DOHH2 (cell line): ENCODE measurements around the gene MRPS21.

Source experiments
- H3F3A ChIP-seq: fragments of 200-600 bp; sonication (generic), shearing (Covaris generic); 2 replicates; pipeline ENCODE4 v1.6.0; 2016; ENCODE audit warnings: antibody characterized with exemption, mild to moderate bottlenecking; ENCODE audit not compliant: control insufficient read depth, insufficient read depth
- H3K27ac ChIP-seq: fragments of 200-600 bp; sonication (generic); 2 replicates; pipeline ENCODE4 v1.5.1; 2014; ENCODE audit warnings: low read depth, mild to moderate bottlenecking, low read length, moderate library complexity
- H3K27me3 ChIP-seq: fragments of 200-600 bp; sonication (generic); 2 replicates; pipeline ENCODE4 v1.6.1; 2014; ENCODE audit warnings: mild to moderate bottlenecking, low read length, mixed read lengths; ENCODE audit not compliant: control insufficient read depth
- H3K36me3 ChIP-seq: fragments of 200-600 bp; sonication (generic); 2 replicates; pipeline ENCODE4 v1.6.1; 2014; ENCODE audit warnings: mild to moderate bottlenecking, low read length, moderate library complexity, mixed read lengths; ENCODE audit not compliant: control insufficient read depth
- H3K4me1 ChIP-seq: fragments of 200-600 bp; sonication (generic); 2 replicates; pipeline ENCODE4 v1.6.1; 2014; ENCODE audit warnings: mild to moderate bottlenecking, low read length, mixed read lengths; ENCODE audit not compliant: control insufficient read depth
- H3K4me2 ChIP-seq: fragments of 200-600 bp; sonication (generic); 2 replicates; pipeline ENCODE4 v1.6.0; 2014; ENCODE audit warnings: mild to moderate bottlenecking, low read length, moderate library complexity
- H3K4me3 ChIP-seq: fragments of 200-600 bp; sonication (generic); 2 replicates; pipeline ENCODE4 v1.5.1; 2014; ENCODE audit warnings: mild to moderate bottlenecking, low read length, mixed read lengths
- H3K79me2 ChIP-seq: fragments of 200-600 bp; sonication (generic); 2 replicates; pipeline ENCODE4 v1.6.1; 2014; ENCODE audit warnings: mild to moderate bottlenecking, low read length, mixed read lengths; ENCODE audit not compliant: control insufficient read depth
- H3K9me2 ChIP-seq: fragments of 200-600 bp; sonication (generic); replicated peaks from 2 replicates; pipeline ENCODE4 v1.6.1; 2014; ENCODE audit warnings: mild to moderate bottlenecking, low read length, mixed read lengths; ENCODE audit not compliant: control insufficient read depth
- H3K9me3 ChIP-seq: fragments of 200-600 bp; sonication (generic); 2 replicates; pipeline ENCODE4 v1.6.1; 2014; ENCODE audit warnings: antibody characterized with exemption, low read length, mixed read lengths; ENCODE audit not compliant: control insufficient read depth, insufficient read depth
- H4K20me1 ChIP-seq: fragments of 200-600 bp; sonication (generic); 2 replicates; pipeline ENCODE4 v1.6.0; 2014; ENCODE audit warnings: low read depth, mild to moderate bottlenecking, antibody characterized with exemption, low read length, moderate library complexity; ENCODE audit not compliant: control insufficient read depth, insufficient read depth
- CTCF ChIP-seq: fragments of 200-600 bp; sonication (generic); IDR thresholded peaks from one replicate; pipeline ENCODE4 v1.5.1; 2014; ENCODE audit warnings: antibody characterized with exemption, mild to moderate bottlenecking, low read depth, low read length; ENCODE audit not compliant: poor library complexity, severe bottlenecking
- EZH2phosphoT487 ChIP-seq: fragments of 200-600 bp; sonication (generic); IDR thresholded peaks from 2 replicates; pipeline ENCODE4 v1.6.1; 2017; ENCODE audit warnings: borderline replicate concordance, mild to moderate bottlenecking, antibody characterized with exemption, low read length, moderate library complexity, mixed read lengths

Gene MRPS21

GRCh38 chr1:150256554-150257341, 36.9 kb upstream of the MRPS21 start:
- Histone ChIP-seq H4K20me1 (no peaks in the 10 kb centered on the region), H3K4me2 (peak overlapping the region; percentile 70), H3K4me1 (peaks cover 25% of the 10 kb centered on the region), H3K27ac (no peak overlapping the region), H3K9me3 (no peaks in the 10 kb centered on the region), H3K27me3 (peaks cover 42% of the 10 kb centered on the region), H3K4me3 (no peak overlapping the region), H3K9me2 (no peaks in the 10 kb centered on the region), H3K36me3 (no peaks in the 10 kb centered on the region), H3K79me2 (no peaks in the 10 kb centered on the region), H3F3A (no peaks in the 10 kb centered on the region)
- TF ChIP-seq EZH2phosphoT487 (no peak), CTCF (no peak)

GRCh38 chr1:150257624-150258585, 35.8 kb upstream of the MRPS21 start, which contains the start of gene CA14:
Gene CA14 (plus strand): TSS chr1:150257774. CDS start chr1:150258129, 355 bp downstream.
- Histone ChIP-seq H3K9me2 (no peaks in the 10 kb centered on the region), H3F3A (no peaks in the 10 kb centered on the region), H3K4me2 (no peak within 1 kb of the TSS), H3K79me2 (no peaks in the 10 kb centered on the region), H3K27ac (no peak within 1 kb of the TSS), H3K4me1 (peaks cover 29% of the 10 kb centered on the region), H3K4me3 (no peak within 1 kb of the TSS), H3K9me3 (no peaks in the 10 kb centered on the region), H3K36me3 (no peaks in the 10 kb centered on the region), H3K27me3 (peaks cover 42% of the 10 kb centered on the region), H4K20me1 (no peaks in the 10 kb centered on the region)
- TF ChIP-seq EZH2phosphoT487 (no peak), CTCF (no peak)

GRCh38 chr1:150259217-150259616, 34.4 kb upstream of the MRPS21 start:
- H3K4me3 ChIP-seq = no peak overlapping the region

More at GRCh38 chr1:150259217-150259616, 34.4 kb upstream of the MRPS21 start:
- H3K27me3 ChIP-seq = peaks cover 42% of the 10 kb centered on the region
- no peak overlapping the region for H3K27ac ChIP-seq
- H3K36me3 ChIP-seq = no peaks in the 10 kb centered on the region
- TF ChIP-seq EZH2phosphoT487 (no peak), CTCF (no peak)
- peaks cover 4% of the 10 kb centered on the region for H3F3A ChIP-seq
- no peaks in the 10 kb centered on the region for H3K79me2 ChIP-seq
- H3K4me1 ChIP-seq = peaks cover 35% of the 10 kb centered on the region
- H3K9me3 ChIP-seq = no peaks in the 10 kb centered on the region
- H3K4me2 ChIP-seq = no peak overlapping the region
- H4K20me1 ChIP-seq = no peaks in the 10 kb centered on the region
- H3K9me2 ChIP-seq = no peaks in the 10 kb centered on the region
